OCI-LY1 (cell line): ENCODE data around the gene CTCF.

Experiments
- H2AFZ ChIP-seq: fragments of 200-600 bp; sonication (generic), shearing (Covaris generic); 2 replicates; pipeline ENCODE4 v1.6.0; 2014; ENCODE audit warnings: antibody characterized with exemption, mild to moderate bottlenecking, low read length
- H3F3A ChIP-seq: fragments of 200-600 bp; sonication (generic), shearing (Covaris generic); 2 replicates; pipeline ENCODE4 v1.6.0; 2014; ENCODE audit warnings: mild to moderate bottlenecking, antibody characterized with exemption, low read length, moderate library complexity; ENCODE audit not compliant: insufficient read depth
- H3K27ac ChIP-seq: fragments of 200-600 bp; sonication (generic); 2 replicates; pipeline ENCODE4 v1.5.1; 2014; ENCODE audit warnings: low read length, mixed run types, mild to moderate bottlenecking, low read depth; ENCODE audit not compliant: poor library complexity, severe bottlenecking
- H3K27me3 ChIP-seq: fragments of 200-600 bp; sonication (generic); 2 replicates; pipeline ENCODE4 v1.6.0; 2014; ENCODE audit warnings: antibody characterized with exemption, mild to moderate bottlenecking, low read length, moderate library complexity; ENCODE audit not compliant: insufficient read depth
- H3K36me3 ChIP-seq: fragments of 200-600 bp; sonication (generic); 2 replicates; pipeline ENCODE4 v1.6.1; 2014; ENCODE audit warnings: mild to moderate bottlenecking, antibody characterized with exemption, low read length, moderate library complexity, mixed read lengths; ENCODE audit not compliant: insufficient read depth
- H3K4me1 ChIP-seq: fragments of 200-600 bp; sonication (generic); 2 replicates; pipeline ENCODE4 v1.5.1; 2014; ENCODE audit warnings: mild to moderate bottlenecking, low read length, moderate library complexity; ENCODE audit not compliant: insufficient read depth, severe bottlenecking
- H3K4me2 ChIP-seq: fragments of 200-600 bp; sonication (generic), shearing (Covaris generic); 2 replicates; pipeline ENCODE4 v1.6.1; 2014; ENCODE audit warnings: low read length
- H3K4me3 ChIP-seq: fragments of 200-600 bp; sonication (generic); 2 replicates; pipeline ENCODE4 v1.5.1; 2014; ENCODE audit warnings: low read length, low read depth, mild to moderate bottlenecking, mixed read lengths; ENCODE audit not compliant: poor library complexity, severe bottlenecking
- H3K79me2 ChIP-seq: fragments of 200-600 bp; shearing (Covaris generic); 2 replicates; pipeline ENCODE4 v1.6.1; 2016; ENCODE audit warnings: mixed run types, low read length, mixed read lengths; ENCODE audit not compliant: insufficient read depth
- H3K9ac ChIP-seq: fragments of 200-600 bp; sonication (generic), shearing (Covaris generic); 2 replicates; pipeline ENCODE4 v1.6.1; 2014; ENCODE audit warnings: mild to moderate bottlenecking, low read length, mixed read lengths
- H3K9me2 ChIP-seq: fragments of 200-600 bp; sonication (generic), shearing (Covaris generic); 2 replicates; pipeline ENCODE4 v1.6.1; 2014; ENCODE audit warnings: low read depth, mild to moderate bottlenecking, low read length, mixed read lengths
- H3K9me3 ChIP-seq: fragments of 200-600 bp; shearing (Covaris generic); 2 replicates; pipeline ENCODE4 v1.6.1; 2014; ENCODE audit warnings: low read length, mixed read lengths
- H4K20me1 ChIP-seq: fragments of 200-600 bp; sonication (generic), shearing (Covaris generic); 2 replicates; pipeline ENCODE4 v1.6.0; 2016; ENCODE audit warnings: mild to moderate bottlenecking, low read length; ENCODE audit not compliant: insufficient read depth
- CTCF ChIP-seq: fragments of 200-600 bp; sonication (generic), shearing (Covaris generic); IDR thresholded peaks from 2 replicates; pipeline ENCODE4 v1.5.1; 2017; ENCODE audit warnings: mild to moderate bottlenecking, antibody characterized with exemption, low read length, moderate library complexity, mixed read lengths
- EZH2 ChIP-seq: fragments of 200-600 bp; sonication (generic), shearing (Covaris generic); IDR thresholded peaks from 2 replicates; pipeline ENCODE4 v1.8.0; 2017; ENCODE audit warnings: borderline replicate concordance, mixed run types, mild to moderate bottlenecking, antibody characterized with exemption, low read length, moderate library complexity, mixed read lengths

The CTCF gene

GRCh38 chr16:67594256-67594915, 32.1 kb downstream of the CTCF start:
- Histone ChIP-seq H3K4me3 (no peak overlapping the region), H3K4me1 (no peaks in the 10 kb centered on the region), H3K27me3 (no peaks in the 10 kb centered on the region), H3K9me3 (no peaks in the 10 kb centered on the region), H2AFZ (no peak overlapping the region), H4K20me1 (no peaks in the 10 kb centered on the region), H3K4me2 (no peak overlapping the region), H3K9me2 (no peaks in the 10 kb centered on the region), H3K79me2 (peaks cover 51% of the 10 kb centered on the region), H3K27ac (no peak overlapping the region), H3K36me3 (peaks cover 42% of the 10 kb centered on the region), H3F3A (no peaks in the 10 kb centered on the region), H3K9ac (no peak overlapping the region)
- TF ChIP-seq EZH2 (no peak), CTCF (no peak)

- no peak overlapping the region for H3K9ac ChIP-seq
- H3K4me2 ChIP-seq, result no peak overlapping the region
- no peaks in the 10 kb centered on the region for H3K9me3 ChIP-seq
- H4K20me1 ChIP-seq, result no peaks in the 10 kb centered on the region
- no peaks in the 10 kb centered on the region for H3F3A ChIP-seq
- H3K27ac ChIP-seq, result no peak overlapping the region
- TF ChIP-seq CTCF (no peak), EZH2 (no peak)
- H2AFZ ChIP-seq, result no peak overlapping the region
- H3K79me2 ChIP-seq, result peaks cover 56% of the 10 kb centered on the region
- H3K27me3 ChIP-seq, result no peaks in the 10 kb centered on the region
- H3K4me1 ChIP-seq, result no peaks in the 10 kb centered on the region
- H3K36me3 ChIP-seq, result peaks cover 42% of the 10 kb centered on the region
- H3K9me2 ChIP-seq, result no peaks in the 10 kb centered on the region
- H3K4me3 ChIP-seq, result no peak overlapping the region
These were observed 32.6 kb downstream of the CTCF start for GRCh38 chr16:67594956-67595355.

DNA sequence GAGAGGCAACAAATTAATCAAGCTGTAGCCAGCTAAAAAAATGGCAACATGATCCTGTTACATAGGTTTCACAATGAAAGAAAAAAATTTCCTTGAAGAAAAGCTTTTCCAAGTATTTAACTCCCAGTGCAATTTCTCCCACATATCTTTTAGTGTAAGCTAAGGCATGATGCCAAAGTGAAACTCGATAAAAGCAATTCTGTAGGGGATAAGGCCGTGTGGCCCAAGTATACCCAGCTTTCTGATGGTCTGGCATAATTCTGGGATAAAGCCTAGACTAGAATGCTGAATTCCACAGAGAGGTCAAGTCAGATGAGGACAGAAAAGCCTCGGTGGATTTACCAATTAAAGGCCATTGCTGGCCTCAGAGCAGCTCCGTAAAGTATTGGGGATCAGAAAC, 36.2 kb downstream of the CTCF start:
- TF ChIP-seq CTCF, result no peak
- no peak for TF ChIP-seq EZH2
- Histone ChIP-seq H3K9ac (no peak overlapping the region), H3K27ac (no peak overlapping the region), H3K4me3 (no peak overlapping the region), H3K79me2 (peaks cover 68% of the 10 kb centered on the region), H4K20me1 (no peaks in the 10 kb centered on the region), H3F3A (no peaks in the 10 kb centered on the region), H3K4me1 (peaks cover 15% of the 10 kb centered on the region), H3K9me3 (no peaks in the 10 kb centered on the region), H3K4me2 (no peak overlapping the region), H3K27me3 (no peaks in the 10 kb centered on the region), H3K9me2 (no peaks in the 10 kb centered on the region), H2AFZ (no peak overlapping the region), H3K36me3 (peaks cover 29% of the 10 kb centered on the region; the same call in 1 of the 2 replicates)
